Retinal pigment epithelial cell (primary cell): ENCODE measurements around the gene NECAP2.

ENCODE experiments used
- DNase-seq: peaks from one replicate; pipeline ENCODE4 v3.0.0-alpha.2; 2010; ENCODE audit warnings: low read depth
- H3K4me3 ChIP-seq: 2 replicates; pipeline ENCODE4 v1.5.1; 2011; ENCODE audit warnings: mild to moderate bottlenecking, low read length, control low read depth, moderate library complexity
- TF ChIP-seq, protein P1 (sequence below): conservative IDR thresholded peaks from 2 replicates; pipeline ENCODE4 v1.5.1; 2011; ENCODE audit warnings: low read depth, low read length, control low read depth, inconsistent platforms

The NECAP2 gene

DNA sequence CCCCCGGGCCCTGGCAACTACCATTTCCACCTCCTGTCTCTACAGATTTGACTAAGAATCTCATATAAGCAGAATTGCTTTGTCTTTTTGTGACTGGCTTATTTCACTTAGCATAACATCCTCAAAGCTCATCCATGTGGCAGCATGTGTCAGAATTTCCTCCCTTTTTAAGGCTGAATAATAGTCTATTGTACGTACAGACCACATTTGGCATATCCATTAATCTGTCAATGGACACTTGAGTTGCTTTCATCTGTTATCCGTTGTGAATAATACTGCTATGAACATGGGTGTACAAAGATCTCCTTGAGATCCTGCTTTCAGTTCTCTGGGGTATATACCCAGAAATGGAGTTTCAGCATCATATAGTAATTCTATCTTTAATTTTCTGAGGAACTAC lies 27.3 kb upstream of the NECAP2 start:
- TF ChIP-seq, protein P1, sequence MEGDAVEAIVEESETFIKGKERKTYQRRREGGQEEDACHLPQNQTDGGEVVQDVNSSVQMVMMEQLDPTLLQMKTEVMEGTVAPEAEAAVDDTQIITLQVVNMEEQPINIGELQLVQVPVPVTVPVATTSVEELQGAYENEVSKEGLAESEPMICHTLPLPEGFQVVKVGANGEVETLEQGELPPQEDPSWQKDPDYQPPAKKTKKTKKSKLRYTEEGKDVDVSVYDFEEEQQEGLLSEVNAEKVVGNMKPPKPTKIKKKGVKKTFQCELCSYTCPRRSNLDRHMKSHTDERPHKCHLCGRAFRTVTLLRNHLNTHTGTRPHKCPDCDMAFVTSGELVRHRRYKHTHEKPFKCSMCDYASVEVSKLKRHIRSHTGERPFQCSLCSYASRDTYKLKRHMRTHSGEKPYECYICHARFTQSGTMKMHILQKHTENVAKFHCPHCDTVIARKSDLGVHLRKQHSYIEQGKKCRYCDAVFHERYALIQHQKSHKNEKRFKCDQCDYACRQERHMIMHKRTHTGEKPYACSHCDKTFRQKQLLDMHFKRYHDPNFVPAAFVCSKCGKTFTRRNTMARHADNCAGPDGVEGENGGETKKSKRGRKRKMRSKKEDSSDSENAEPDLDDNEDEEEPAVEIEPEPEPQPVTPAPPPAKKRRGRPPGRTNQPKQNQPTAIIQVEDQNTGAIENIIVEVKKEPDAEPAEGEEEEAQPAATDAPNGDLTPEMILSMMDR, result no peak
- no peak overlapping the region for H3K4me3 ChIP-seq
- no peak for DNase-seq

DNA sequence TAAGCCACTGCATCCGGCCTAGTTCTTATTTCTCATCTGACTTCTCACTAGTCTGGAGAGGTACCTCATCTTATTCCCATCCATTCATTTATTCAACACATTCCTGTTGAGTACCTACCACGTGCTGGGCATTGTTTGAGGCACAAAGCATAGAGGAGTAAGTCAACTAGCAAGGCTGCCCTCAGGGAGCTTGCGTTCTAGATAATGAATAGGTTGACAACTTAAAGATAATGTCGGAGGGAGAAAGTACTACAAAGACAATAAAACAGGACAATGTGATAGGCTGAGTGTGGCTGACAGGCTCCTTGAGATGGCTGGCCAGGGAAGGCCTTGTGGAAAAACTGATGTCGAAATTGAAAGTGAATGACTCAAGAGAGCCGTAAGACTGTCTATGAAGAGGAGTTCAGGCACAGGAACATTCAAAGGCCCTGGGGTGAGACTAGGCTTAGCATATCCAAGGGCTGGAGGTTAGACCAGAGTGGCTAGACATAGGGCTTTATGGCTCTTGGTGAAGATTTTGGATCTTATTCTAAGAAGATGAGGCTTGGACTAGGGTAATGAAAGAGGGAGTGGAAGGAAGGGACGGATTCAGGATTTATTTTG lies 21.6 kb upstream of the NECAP2 start:
- no peak overlapping the region for H3K4me3 ChIP-seq
- TF ChIP-seq, protein P1, result no peak
- no peak for DNase-seq

DNA sequence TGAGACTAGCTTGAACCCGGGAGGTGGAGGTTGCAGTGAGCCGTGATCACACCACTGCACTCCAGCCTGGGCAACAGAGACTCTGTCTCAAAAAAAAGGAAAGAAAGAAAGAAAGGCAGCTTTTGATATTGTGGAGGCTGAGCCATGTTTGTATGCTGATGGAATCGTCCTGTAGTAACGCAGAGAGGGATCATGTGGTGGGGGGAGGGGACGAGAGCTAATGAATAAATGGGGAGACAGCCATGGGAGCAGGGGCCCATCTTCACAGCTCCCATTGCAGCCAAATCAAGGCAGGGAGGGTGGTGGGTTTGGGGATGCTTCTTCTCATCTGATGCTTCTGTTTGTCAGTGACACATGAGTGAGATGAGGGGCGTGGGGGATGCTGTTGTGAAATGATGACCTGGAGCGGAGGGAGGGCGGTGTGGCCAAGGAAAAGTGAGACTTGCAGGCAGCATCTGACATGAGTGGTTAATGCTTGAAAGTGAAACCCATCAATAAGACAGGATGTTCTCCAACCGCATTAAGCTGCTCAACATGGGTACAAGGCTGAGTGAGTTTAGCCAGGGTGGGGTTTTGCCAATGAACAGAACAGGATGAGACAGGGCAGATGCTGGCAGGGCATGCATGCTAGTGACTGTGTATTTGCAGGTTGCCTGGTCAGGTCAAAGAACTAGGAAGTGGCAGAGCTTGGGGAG lies 20.0 kb upstream of the NECAP2 start:
- no peak overlapping the region for H3K4me3 ChIP-seq
- DNase-seq, result no peak
- TF ChIP-seq, protein P1, result no peak

DNA sequence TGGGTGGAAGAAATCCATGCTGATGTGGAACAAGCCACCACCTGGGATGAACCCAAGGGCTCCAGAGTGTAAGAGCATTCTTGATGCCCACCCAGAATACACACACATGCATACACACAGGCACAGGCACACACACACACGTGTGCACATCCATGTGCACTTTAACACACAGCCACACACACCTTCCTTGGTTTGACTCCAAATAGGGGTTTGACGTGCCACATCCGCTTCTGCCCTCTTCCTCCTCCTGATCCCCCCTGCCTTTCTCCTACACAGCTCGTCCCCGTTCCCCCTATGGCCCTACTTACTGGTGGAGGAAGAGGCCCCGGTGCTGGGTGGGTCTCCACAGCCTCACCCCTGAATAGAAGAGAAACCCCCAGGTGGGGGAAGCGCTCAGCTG lies 19.3 kb upstream of the NECAP2 start:
- no peak for DNase-seq
- H3K4me3 ChIP-seq, result no peak overlapping the region
- TF ChIP-seq, protein P1, result no peak

DNA sequence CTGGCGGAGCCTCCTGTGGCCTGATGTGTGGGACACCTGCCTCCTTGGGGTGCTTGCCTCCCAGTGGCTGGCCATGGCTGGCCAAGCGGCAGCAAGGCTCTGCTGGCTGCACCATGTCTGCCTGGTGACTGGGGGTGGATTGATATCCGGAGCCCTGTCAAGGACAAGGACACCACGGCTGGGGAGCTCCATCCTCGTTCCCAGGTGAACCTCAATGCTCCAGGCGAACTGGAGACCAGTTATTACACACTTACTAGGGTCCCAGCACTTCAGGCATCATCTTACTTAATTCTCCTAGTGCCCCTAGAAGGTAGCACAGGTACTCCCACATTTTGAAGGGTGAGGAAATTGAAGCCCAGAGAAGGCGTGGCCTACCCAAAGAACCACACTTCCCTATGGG lies 18.5 kb upstream of the NECAP2 start:
- TF ChIP-seq, protein P1, result no peak
- H3K4me3 ChIP-seq, result no peak overlapping the region
- DNase-seq, result no peak

DNA sequence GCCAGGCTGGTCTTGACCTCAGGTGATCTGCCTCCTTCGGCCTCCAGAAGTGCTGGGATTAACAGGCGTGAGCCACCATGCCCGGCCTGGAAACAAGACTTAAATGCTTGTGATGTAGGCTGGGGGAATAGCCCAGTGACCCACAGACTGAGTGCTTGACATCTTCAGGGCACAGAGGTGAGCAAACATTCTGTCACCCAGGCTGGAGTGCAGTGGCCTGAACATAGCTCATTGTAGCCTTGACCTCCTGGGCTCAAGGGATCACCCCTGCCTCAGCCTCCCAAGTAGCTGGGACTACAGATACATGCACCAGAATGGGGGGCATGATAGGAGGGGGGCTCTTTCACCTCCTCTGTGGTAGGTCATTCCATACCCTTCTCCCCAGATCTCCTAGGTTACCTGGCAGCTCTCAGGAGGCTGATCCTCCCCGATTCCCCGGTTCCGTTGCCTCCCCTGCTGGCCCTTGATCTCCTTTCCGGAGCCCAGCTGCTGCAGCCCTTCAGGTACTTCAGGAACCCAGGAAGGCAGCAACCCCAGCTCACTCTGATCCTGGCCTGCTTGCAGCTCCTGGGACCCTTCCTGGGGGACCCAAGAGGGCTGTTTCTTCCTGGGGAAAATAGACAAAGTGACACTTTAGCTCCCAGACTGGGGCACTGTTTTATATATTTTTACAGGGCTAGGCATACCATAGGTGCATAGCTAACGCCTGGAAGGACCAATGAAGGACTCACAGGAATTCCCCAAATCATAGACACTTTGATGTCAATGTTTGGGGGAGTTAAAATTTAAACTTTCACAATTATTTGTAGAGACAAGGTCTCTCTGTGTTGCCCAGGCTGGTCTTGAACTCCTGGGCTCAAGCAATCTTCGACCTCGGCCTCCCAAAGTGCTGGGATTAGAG lies 15.1 kb upstream of the NECAP2 start:
- DNase-seq, result no peak
- TF ChIP-seq, protein P1, result no peak
- H3K4me3 ChIP-seq, result no peak overlapping the region
